ENCODE measurements around the gene FAM184A.

FAM184A gene

GRCh38 chr6:119044255-119044654, 34.2 kb downstream of the FAM184A start:
- TF ChIP-seq CTCF (conservative IDR thresholded peaks at IDR 0.05), result no peak
- H3K27ac ChIP-seq, result no peak overlapping the region

- TF ChIP-seq CTCF (conservative IDR thresholded peaks at IDR 0.05), result no peak
- no peak overlapping the region for H3K27ac ChIP-seq
Measured at GRCh38 chr6:119043783-119044182, 34.7 kb downstream of the FAM184A start.

GRCh38 chr6:119043265-119043664, 35.2 kb downstream of the FAM184A start:
- no peak for TF ChIP-seq CTCF (conservative IDR thresholded peaks at IDR 0.05)
- H3K27ac ChIP-seq, result no peak overlapping the region

GRCh38 chr6:119040636-119041035, 37.8 kb downstream of the FAM184A start:
- no peak for TF ChIP-seq CTCF (conservative IDR thresholded peaks at IDR 0.05)
- no peak overlapping the region for H3K27ac ChIP-seq

- no peak for TF ChIP-seq CTCF (conservative IDR thresholded peaks at IDR 0.05)
- H3K27ac ChIP-seq, result no peak overlapping the region
Measured at GRCh38 chr6:119040229-119040628, 38.2 kb downstream of the FAM184A start.

- H3K27ac ChIP-seq, result no peak overlapping the region
- no peak for TF ChIP-seq CTCF (conservative IDR thresholded peaks at IDR 0.05)
Measured at GRCh38 chr6:119037941-119038623, 40.4 kb downstream of the FAM184A start.

GRCh38 chr6:119037264-119037663, 41.2 kb downstream of the FAM184A start:
- TF ChIP-seq CTCF (conservative IDR thresholded peaks at IDR 0.05), result no peak
- no peak overlapping the region for H3K27ac ChIP-seq
